ENCODE data around the gene PPIL1. TPM values are rescaled to one million over a fixed set of nuclear protein-coding genes. Genes with fewer than 3 reads are reported as not detected.

The PPIL1 gene
- total RNA-seq, result 10 to 100 TPM; 19.8 to 20.8 TPM
- polyA plus RNA-seq, result 10 to 100 TPM; 15.8 to 23.9 TPM

DNA sequence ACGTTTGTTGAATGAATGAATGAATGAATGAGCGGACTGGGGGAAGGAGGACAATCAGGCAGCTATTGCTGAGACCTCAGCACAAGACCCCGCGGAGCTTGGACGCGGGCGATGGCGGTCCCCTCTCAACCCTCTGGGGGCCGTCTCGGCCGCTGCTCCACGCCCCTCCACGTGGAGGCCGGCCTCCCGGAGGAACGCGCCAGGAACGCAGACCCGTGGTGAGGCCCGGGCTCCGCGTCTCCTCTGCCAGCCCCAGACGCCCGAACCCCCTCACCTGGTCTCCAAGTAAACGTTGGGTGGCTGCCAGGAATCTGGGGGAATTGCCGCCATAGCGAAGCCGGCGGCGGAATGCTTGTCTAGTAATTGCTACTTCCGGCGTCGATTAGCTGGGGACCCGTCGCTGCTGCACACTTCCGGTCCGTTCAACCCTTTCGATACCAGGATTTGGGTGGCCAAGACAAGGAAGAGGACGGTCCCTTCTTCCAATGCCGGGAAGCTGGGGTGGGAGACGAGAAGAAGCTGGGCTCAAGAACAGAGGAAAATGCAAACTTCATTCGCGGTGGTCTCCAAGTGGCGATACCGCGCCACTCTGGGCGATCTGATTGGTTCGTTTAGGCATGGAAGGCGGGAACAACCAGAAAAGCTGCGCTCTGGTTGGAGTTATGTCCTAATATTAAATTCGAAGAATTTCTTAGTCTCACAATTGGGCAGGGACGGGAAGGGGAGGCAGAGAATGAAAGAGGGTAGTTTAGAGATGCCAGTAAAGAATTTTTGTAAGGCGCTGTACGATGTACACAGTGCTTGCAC is at the start of gene PPIL1:
TSS of gene PPIL1 (minus strand) at position 361 of the 807 bp plus-strand sequence. CDS start at position 330, 31 bp downstream.
- Histone ChIP-seq H3K9me3 (ENCODE audit: control insufficient read depth in 4 of 4, low read length in 3 of 4) (no peaks in the 10 kb centered on the region), H3K4me1 (ENCODE audit: control insufficient read depth in 4 of 4, insufficient read depth in 4 of 4, low read length in 3 of 4) (peaks cover 3 to 21% (median 12%) of the 10 kb centered on the region in 4 donors), H3K27ac (ENCODE audit: low read depth in 1 of 2, low read length in 2 of 2) (peak within 1 kb of the TSS; percentile 87 to 90), H3K4me3 (ENCODE audit: low read depth in 1 of 3, low read length in 3 of 3) (peak within 1 kb of the TSS; percentile 86 to 91 (median 91)), H3K36me3 (ENCODE audit: control insufficient read depth in 4 of 4, insufficient read depth in 3 of 4, low read depth in 1 of 4, low read length in 3 of 4) (no peaks in the 10 kb centered on the region), H3K27me3 (ENCODE audit: control insufficient read depth in 4 of 4, insufficient read depth in 4 of 4, low read length in 3 of 4) (peaks cover 0 to 4% (median 0%) of the 10 kb centered on the region in 4 donors), H3K9ac (ENCODE audit: low read depth in 1 of 2, low read length in 2 of 2) (peak within 1 kb of the TSS; percentile 86 to 92)
- peak; percentile 44 for TF ChIP-seq SP1 (IDR thresholded peaks at IDR 0.05)
- no peak for TF ChIP-seq JUND (IDR thresholded peaks at IDR 0.05)
- peak; percentile 93 for TF ChIP-seq TAF1 (conservative IDR thresholded peaks at IDR 0.05)
- TF ChIP-seq, protein P1, sequence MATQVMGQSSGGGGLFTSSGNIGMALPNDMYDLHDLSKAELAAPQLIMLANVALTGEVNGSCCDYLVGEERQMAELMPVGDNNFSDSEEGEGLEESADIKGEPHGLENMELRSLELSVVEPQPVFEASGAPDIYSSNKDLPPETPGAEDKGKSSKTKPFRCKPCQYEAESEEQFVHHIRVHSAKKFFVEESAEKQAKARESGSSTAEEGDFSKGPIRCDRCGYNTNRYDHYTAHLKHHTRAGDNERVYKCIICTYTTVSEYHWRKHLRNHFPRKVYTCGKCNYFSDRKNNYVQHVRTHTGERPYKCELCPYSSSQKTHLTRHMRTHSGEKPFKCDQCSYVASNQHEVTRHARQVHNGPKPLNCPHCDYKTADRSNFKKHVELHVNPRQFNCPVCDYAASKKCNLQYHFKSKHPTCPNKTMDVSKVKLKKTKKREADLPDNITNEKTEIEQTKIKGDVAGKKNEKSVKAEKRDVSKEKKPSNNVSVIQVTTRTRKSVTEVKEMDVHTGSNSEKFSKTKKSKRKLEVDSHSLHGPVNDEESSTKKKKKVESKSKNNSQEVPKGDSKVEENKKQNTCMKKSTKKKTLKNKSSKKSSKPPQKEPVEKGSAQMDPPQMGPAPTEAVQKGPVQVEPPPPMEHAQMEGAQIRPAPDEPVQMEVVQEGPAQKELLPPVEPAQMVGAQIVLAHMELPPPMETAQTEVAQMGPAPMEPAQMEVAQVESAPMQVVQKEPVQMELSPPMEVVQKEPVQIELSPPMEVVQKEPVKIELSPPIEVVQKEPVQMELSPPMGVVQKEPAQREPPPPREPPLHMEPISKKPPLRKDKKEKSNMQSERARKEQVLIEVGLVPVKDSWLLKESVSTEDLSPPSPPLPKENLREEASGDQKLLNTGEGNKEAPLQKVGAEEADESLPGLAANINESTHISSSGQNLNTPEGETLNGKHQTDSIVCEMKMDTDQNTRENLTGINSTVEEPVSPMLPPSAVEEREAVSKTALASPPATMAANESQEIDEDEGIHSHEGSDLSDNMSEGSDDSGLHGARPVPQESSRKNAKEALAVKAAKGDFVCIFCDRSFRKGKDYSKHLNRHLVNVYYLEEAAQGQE (IDR thresholded peaks at IDR 0.05), result peak; percentile 39
- TF ChIP-seq NR2F2 (IDR thresholded peaks at IDR 0.05), result no peak
- no peak for TF ChIP-seq RAD21 (IDR thresholded peaks at IDR 0.05)
- peak in 1 of 2 donors; percentile 3 for TF ChIP-seq HNF4A (conservative IDR thresholded peaks at IDR 0.05)
- peak; percentile 36 to 65 for TF ChIP-seq RXRA (IDR thresholded peaks at IDR 0.05)
- TF ChIP-seq, protein P2, sequence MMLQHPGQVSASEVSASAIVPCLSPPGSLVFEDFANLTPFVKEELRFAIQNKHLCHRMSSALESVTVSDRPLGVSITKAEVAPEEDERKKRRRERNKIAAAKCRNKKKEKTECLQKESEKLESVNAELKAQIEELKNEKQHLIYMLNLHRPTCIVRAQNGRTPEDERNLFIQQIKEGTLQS (IDR thresholded peaks at IDR 0.05), result no peak
- no peak for TF ChIP-seq HNF4G (IDR thresholded peaks at IDR 0.05)
- TF ChIP-seq, protein P3, sequence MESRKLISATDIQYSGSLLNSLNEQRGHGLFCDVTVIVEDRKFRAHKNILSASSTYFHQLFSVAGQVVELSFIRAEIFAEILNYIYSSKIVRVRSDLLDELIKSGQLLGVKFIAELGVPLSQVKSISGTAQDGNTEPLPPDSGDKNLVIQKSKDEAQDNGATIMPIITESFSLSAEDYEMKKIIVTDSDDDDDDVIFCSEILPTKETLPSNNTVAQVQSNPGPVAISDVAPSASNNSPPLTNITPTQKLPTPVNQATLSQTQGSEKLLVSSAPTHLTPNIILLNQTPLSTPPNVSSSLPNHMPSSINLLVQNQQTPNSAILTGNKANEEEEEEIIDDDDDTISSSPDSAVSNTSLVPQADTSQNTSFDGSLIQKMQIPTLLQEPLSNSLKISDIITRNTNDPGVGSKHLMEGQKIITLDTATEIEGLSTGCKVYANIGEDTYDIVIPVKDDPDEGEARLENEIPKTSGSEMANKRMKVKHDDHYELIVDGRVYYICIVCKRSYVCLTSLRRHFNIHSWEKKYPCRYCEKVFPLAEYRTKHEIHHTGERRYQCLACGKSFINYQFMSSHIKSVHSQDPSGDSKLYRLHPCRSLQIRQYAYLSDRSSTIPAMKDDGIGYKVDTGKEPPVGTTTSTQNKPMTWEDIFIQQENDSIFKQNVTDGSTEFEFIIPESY (IDR thresholded peaks at IDR 0.05), result peak; percentile 65
- peak in 1 of 2 donors; percentile 23 for TF ChIP-seq EGR1 (IDR thresholded peaks at IDR 0.05; ENCODE audit: low read depth in 2 of 2)
- TF ChIP-seq FOXA2 (IDR thresholded peaks at IDR 0.05), result no peak
- TF ChIP-seq FOXA1 (IDR thresholded peaks at IDR 0.05), result no peak
- peak; percentile 93 for TF ChIP-seq YY1 (IDR thresholded peaks at IDR 0.05)
- TF ChIP-seq GABPA (IDR thresholded peaks at IDR 0.05 in 1 of 2, conservative IDR thresholded peaks at IDR 0.05 in 1 of 2), result peak; percentile 100
- TF ChIP-seq, protein P4, sequence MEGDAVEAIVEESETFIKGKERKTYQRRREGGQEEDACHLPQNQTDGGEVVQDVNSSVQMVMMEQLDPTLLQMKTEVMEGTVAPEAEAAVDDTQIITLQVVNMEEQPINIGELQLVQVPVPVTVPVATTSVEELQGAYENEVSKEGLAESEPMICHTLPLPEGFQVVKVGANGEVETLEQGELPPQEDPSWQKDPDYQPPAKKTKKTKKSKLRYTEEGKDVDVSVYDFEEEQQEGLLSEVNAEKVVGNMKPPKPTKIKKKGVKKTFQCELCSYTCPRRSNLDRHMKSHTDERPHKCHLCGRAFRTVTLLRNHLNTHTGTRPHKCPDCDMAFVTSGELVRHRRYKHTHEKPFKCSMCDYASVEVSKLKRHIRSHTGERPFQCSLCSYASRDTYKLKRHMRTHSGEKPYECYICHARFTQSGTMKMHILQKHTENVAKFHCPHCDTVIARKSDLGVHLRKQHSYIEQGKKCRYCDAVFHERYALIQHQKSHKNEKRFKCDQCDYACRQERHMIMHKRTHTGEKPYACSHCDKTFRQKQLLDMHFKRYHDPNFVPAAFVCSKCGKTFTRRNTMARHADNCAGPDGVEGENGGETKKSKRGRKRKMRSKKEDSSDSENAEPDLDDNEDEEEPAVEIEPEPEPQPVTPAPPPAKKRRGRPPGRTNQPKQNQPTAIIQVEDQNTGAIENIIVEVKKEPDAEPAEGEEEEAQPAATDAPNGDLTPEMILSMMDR (IDR thresholded peaks at IDR 0.05; ENCODE audit: low read depth, low read length, missing input control), result no peak
- TF ChIP-seq, protein P5, sequence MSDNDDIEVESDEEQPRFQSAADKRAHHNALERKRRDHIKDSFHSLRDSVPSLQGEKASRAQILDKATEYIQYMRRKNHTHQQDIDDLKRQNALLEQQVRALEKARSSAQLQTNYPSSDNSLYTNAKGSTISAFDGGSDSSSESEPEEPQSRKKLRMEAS (IDR thresholded peaks at IDR 0.05), result peak; percentile 91
- peak; percentile 87 for DNase-seq (ENCODE audit: low spot score)
- under 1% methylated on average over 54 of the region's 54 CpGs for WGBS

Measured in liver (tissue), 9 donors.